PC-3 (cell line): ENCODE measurements around the gene TMEM91. TPM values are rescaled to one million over a fixed set of nuclear protein-coding genes. Genes with fewer than 3 reads are reported as not detected.
A peak's percentile ranks its signal among the peaks of the same experiment; 100 is the strongest.

Source experiments
- ATAC-seq: fragments of 200-7000 bp; cut with Tn5 transposase; 2 replicates; pipeline ENCODE4 v1.9.1; 2020; ENCODE audit warnings: mild to moderate bottlenecking, moderate library complexity
- BruUV-seq: library from RNA; stranded (reverse); fragments of 400-500 nt; replicated peaks from 2 replicates; lab custom pipeline; 2021; lab: Mats Ljungman, UMichigan
- CTCF ChIA-PET: fragments of 300-600 bp; sonication (Branson Sonifier 250); formaldehyde crosslinking; loops from one replicate; lab custom pipeline; 2022; ENCODE audit warnings: antibody characterized with exemption; lab: Charles Lee
- POLR2A ChIA-PET: fragments of 300-600 bp; sonication (Branson Sonifier 250); formaldehyde crosslinking; loops from one replicate; lab custom pipeline; 2022; ENCODE audit warnings: antibody characterized with exemption; ENCODE audit not compliant: unreplicated experiment; lab: Charles Lee
- DNase-seq: peaks from one replicate; pipeline ENCODE4 v3.0.0-alpha.2; 2015
- H2AFZ ChIP-seq: fragments of 300-600 bp; sonication (generic); 2 replicates; pipeline ENCODE4 v1.6.0; 2016; ENCODE audit warnings: antibody characterized with exemption, low read length
- H3F3A ChIP-seq: fragments of 300-600 bp; sonication (generic); one replicate; pipeline ENCODE4 v1.6.0; 2017; ENCODE audit warnings: antibody characterized with exemption, low read length, control low read depth, mild to moderate bottlenecking; ENCODE audit not compliant: unreplicated experiment
- H3K27ac ChIP-seq: fragments of 300-600 bp; sonication (generic); 2 replicates; pipeline ENCODE4 v1.5.1; 2016; ENCODE audit warnings: mild to moderate bottlenecking, low read length
- H3K27me3 ChIP-seq: fragments of 300-600 bp; sonication (generic); 2 replicates; pipeline ENCODE4 v1.6.1; 2016; ENCODE audit warnings: low read length, mixed read lengths
- H3K36me3 ChIP-seq: fragments of 300-600 bp; sonication (generic); 2 replicates; pipeline ENCODE4 v1.6.1; 2016; ENCODE audit warnings: low read depth, mixed run types, low read length, mixed read lengths
- H3K4me1 ChIP-seq: fragments of 300-600 bp; sonication (generic); 2 replicates; pipeline ENCODE4 v1.5.1; 2016; ENCODE audit warnings: low read length; ENCODE audit not compliant: insufficient read depth
- H3K4me2 ChIP-seq: fragments of 300-600 bp; sonication (generic); 2 replicates; pipeline ENCODE4 v1.6.0; 2016; ENCODE audit warnings: low read length
- H3K4me3 ChIP-seq: fragments of 300-600 bp; sonication (generic); 2 replicates; pipeline ENCODE4 v1.5.1; 2016; ENCODE audit warnings: mild to moderate bottlenecking, low read length, mixed read lengths
- H3K79me2 ChIP-seq: fragments of 300-600 bp; sonication (generic); 2 replicates; pipeline ENCODE4 v1.6.1; 2017; ENCODE audit warnings: low read length, mixed read lengths
- H3K9ac ChIP-seq: fragments of 300-600 bp; sonication (generic); 2 replicates; pipeline ENCODE4 v1.6.0; 2016; ENCODE audit warnings: mild to moderate bottlenecking, low read length
- H3K9me2 ChIP-seq: fragments of 300-600 bp; sonication (generic); replicated peaks from 2 replicates; pipeline ENCODE4 v1.6.1; 2016; ENCODE audit warnings: mixed run types, low read length, mixed read lengths
- H3K9me3 ChIP-seq: fragments of 300-600 bp; sonication (generic); 2 replicates; pipeline ENCODE4 v1.6.1; 2016; ENCODE audit warnings: low read length, mixed read lengths
- H4K20me1 ChIP-seq: fragments of 300-600 bp; sonication (generic); 2 replicates; pipeline ENCODE4 v1.6.1; 2016; ENCODE audit warnings: low read length, mixed read lengths
- EZH2 ChIP-seq: fragments of 300-600 bp; sonication (generic); IDR thresholded peaks from one replicate; pipeline ENCODE4 v1.6.1; 2017; ENCODE audit warnings: antibody characterized with exemption, mild to moderate bottlenecking, low read length; ENCODE audit not compliant: unreplicated experiment
- EZH2phosphoT487 ChIP-seq: fragments of 300-600 bp; sonication (generic); IDR thresholded peaks from 2 replicates; pipeline ENCODE4 v1.6.1; 2018; ENCODE audit warnings: mild to moderate bottlenecking, antibody characterized with exemption, low read length, borderline replicate concordance
- intact Hi-C: fragments of 100-400 bp; cut with micrococcal nuclease; formaldehyde crosslinking; loops from 2 replicates; pipeline ENCODE4 v1.9.0; 2023
- total RNA-seq: library from RNA; depleted of rRNA; stranded (reverse); fragments of >200 nt; gene quantifications from 2 replicates; pipeline ENCODE4 v1.2.3, GENCODE V29; 2014
- TF ChIP-seq, protein P1 (sequence below): fragments of 300-600 bp; sonication (generic); conservative IDR thresholded peaks from 2 replicates; pipeline ENCODE4 v1.5.1; 2017; ENCODE audit warnings: antibody characterized with exemption, low read depth, mild to moderate bottlenecking, low read length

Gene TMEM91
- total RNA-seq, 1 experiment from 2014 or later: 2.4 TPM

DNA sequence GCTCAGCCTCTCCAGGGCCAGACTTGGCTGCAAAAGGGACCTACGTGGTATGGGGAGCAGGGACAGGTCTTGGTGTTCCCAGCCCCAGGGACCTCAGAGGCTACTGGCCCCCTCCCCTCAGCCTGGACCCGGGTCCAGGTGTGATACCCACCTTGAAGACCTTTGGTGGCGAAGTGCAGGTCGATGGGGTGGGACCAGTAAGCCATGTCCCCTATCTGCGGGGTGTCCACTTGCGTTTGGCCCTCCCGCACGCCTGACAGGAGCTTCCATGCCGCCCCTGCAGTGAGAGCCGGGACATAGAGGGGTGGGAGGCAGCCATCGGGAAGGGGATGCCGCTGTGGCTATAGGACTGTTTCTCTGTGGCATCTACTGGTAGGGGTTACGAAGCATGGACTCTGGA lies 18.6 kb upstream of the TMEM91 start:
- no peaks in the 10 kb centered on the region for H3K27me3 ChIP-seq
- H3K4me1 ChIP-seq: 0 out of 2 replicates have a peak, but pooled peaks cover 5% of the 10 kb centered on the region
- no peak for DNase-seq
- CTCF ChIA-PET: no interaction called here
- POLR2A ChIA-PET: no interaction called here
- peaks cover 6% of the 10 kb centered on the region for H3K79me2 ChIP-seq
- no peaks in the 10 kb centered on the region for H3F3A ChIP-seq
- H3K4me3 ChIP-seq: no peak overlapping the region
- H2AFZ ChIP-seq: no peak overlapping the region
- H3K9ac ChIP-seq: no peak overlapping the region
- no peaks in the 10 kb centered on the region for H3K36me3 ChIP-seq
- BruUV-seq: no TSS peak
- intact Hi-C loops: no loop called here
- H3K27ac ChIP-seq: no peak overlapping the region
- no peaks in the 10 kb centered on the region for H3K9me3 ChIP-seq
- no peaks in the 10 kb centered on the region for H4K20me1 ChIP-seq
- ATAC-seq: no peak
- H3K9me2 ChIP-seq: no peaks in the 10 kb centered on the region
- TF ChIP-seq, protein P1, sequence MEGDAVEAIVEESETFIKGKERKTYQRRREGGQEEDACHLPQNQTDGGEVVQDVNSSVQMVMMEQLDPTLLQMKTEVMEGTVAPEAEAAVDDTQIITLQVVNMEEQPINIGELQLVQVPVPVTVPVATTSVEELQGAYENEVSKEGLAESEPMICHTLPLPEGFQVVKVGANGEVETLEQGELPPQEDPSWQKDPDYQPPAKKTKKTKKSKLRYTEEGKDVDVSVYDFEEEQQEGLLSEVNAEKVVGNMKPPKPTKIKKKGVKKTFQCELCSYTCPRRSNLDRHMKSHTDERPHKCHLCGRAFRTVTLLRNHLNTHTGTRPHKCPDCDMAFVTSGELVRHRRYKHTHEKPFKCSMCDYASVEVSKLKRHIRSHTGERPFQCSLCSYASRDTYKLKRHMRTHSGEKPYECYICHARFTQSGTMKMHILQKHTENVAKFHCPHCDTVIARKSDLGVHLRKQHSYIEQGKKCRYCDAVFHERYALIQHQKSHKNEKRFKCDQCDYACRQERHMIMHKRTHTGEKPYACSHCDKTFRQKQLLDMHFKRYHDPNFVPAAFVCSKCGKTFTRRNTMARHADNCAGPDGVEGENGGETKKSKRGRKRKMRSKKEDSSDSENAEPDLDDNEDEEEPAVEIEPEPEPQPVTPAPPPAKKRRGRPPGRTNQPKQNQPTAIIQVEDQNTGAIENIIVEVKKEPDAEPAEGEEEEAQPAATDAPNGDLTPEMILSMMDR: no peak
- TF ChIP-seq EZH2phosphoT487 (no peak), EZH2 (no peak)
- H3K4me2 ChIP-seq: no peak overlapping the region

DNA sequence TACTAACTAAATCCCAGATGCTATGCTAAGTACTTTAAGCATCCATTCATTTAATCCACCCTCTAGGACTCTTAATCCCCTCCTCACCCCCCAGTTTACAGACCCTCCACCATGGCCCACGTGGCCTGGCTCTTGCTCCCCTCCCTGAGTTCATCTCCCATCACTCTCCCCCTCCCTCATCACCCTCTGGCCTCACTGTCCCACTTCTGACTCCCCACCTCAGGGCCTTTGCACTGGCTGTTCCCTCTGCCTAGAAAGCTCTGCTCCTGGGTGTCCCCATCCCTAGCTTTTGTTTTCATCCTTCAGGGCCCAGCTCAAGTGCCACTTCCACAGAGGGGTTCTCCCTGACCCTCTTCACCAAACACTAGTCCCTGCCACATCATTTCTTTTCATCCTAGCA lies 16.6 kb upstream of the TMEM91 start:
- ATAC-seq: no peak
- H3K27me3 ChIP-seq: no peaks in the 10 kb centered on the region
- TF ChIP-seq, protein P1: no peak
- TF ChIP-seq EZH2phosphoT487 (no peak), EZH2 (no peak)
- ChIA-PET CTCF (no interaction called here), POLR2A (no interaction called here)
- H3F3A ChIP-seq: no peaks in the 10 kb centered on the region
- H3K4me2 ChIP-seq: no peak overlapping the region
- no peak overlapping the region for H3K9ac ChIP-seq
- no peaks in the 10 kb centered on the region for H3K9me2 ChIP-seq
- no TSS peak for BruUV-seq
- H3K9me3 ChIP-seq: no peaks in the 10 kb centered on the region
- no peaks in the 10 kb centered on the region for H4K20me1 ChIP-seq
- H3K79me2 ChIP-seq: peaks cover 5% of the 10 kb centered on the region
- H3K27ac ChIP-seq: no peak overlapping the region
- H3K36me3 ChIP-seq: no peaks in the 10 kb centered on the region
- DNase-seq: no peak
- H2AFZ ChIP-seq: no peak overlapping the region
- H3K4me3 ChIP-seq: no peak overlapping the region
- peaks cover 18% of the 10 kb centered on the region for H3K4me1 ChIP-seq
- intact Hi-C loops: no loop called here

DNA sequence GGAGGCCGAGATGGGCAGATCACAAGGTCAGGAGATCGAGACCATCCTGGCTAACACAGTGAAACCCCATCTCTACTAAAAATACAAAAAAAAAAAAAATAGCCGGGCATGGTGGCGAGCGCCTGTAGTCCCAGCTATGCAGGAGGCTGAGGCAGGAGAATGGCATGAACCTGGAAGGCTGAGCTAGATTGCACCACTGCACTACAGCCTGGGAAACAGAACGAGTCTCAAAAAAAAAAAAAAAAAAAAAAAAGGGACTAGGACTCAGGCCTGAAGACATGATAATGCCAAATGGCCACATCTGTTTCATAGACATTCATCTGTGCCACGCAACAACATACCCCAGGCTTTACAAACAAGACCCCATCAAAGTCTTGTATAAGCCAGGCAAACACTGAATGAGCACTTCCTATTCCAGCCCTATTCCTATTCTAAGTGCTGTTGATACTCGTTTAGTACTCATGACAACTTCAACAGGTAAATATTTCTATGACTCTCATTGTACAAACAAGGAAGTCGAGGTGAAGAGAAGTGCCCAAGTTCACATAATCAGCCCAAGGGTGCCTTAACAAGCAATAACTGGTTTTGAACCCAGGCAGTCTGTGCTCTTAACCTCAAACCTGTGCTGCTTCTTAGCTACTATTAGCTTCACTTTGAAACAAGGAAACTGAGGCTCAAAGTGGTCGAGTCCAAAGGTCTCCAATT lies 14.0 kb upstream of the TMEM91 start:
- TF ChIP-seq EZH2phosphoT487: no peak
- TF ChIP-seq, protein P1: no peak
- TF ChIP-seq EZH2: no peak
- no peak overlapping the region for H3K4me2 ChIP-seq
- no peaks in the 10 kb centered on the region for H3K36me3 ChIP-seq
- ATAC-seq: no peak; the same call in 1 of the 2 replicates
- CTCF ChIA-PET: no interaction called here
- H4K20me1 ChIP-seq: no peaks in the 10 kb centered on the region
- peaks cover 15% of the 10 kb centered on the region for H3K79me2 ChIP-seq
- no peak overlapping the region for H2AFZ ChIP-seq
- H3K9ac ChIP-seq: no peak overlapping the region
- POLR2A ChIA-PET: no interaction called here
- no peaks in the 10 kb centered on the region for H3K9me3 ChIP-seq
- no peaks in the 10 kb centered on the region for H3F3A ChIP-seq
- no peaks in the 10 kb centered on the region for H3K9me2 ChIP-seq
- no peak overlapping the region for H3K4me3 ChIP-seq
- H3K4me1 ChIP-seq: peaks cover 21% of the 10 kb centered on the region
- peak; percentile 24 for DNase-seq
- no peak overlapping the region for H3K27ac ChIP-seq
- H3K27me3 ChIP-seq: no peaks in the 10 kb centered on the region
- BruUV-seq: no TSS peak
- intact Hi-C loops: no loop called here
